Measurements from ENCODE around the gene XPNPEP3.

The XPNPEP3 gene

GRCh38 chr22:40951795-40952605, 95.1 kb downstream of the XPNPEP3 start:
- Histone ChIP-seq H4K5ac (ENCODE audit: low read length) (no peak overlapping the region), H2BK5ac (ENCODE audit: low read length) (peak overlapping the region; percentile 6), H3K27me3 (ENCODE audit: insufficient read depth, low read length, poor library complexity) (no peaks in the 10 kb centered on the region), H3K56ac (ENCODE audit: low read length) (peak overlapping the region; percentile 93), H2BK120ac (ENCODE audit: low read depth, low read length) (peak overlapping the region; percentile 76), H4K8ac (ENCODE audit: low read depth, low read length) (peak overlapping the region; percentile 95), H3K9ac (ENCODE audit: low read length) (peak overlapping the region; percentile 86), H2AK5ac (ENCODE audit: low read length) (peak overlapping the region; percentile 2), H3K4ac (ENCODE audit: low read depth, low read length) (peak overlapping the region; percentile 78), H3K79me1 (ENCODE audit: low read length) (peaks cover 5% of the 10 kb centered on the region), H2BK15ac (replicated peaks; ENCODE audit: low read depth) (no peak overlapping the region), H3K4me3 (ENCODE audit: low read length) (peak overlapping the region; percentile 84), H3K18ac (ENCODE audit: low read length) (peak overlapping the region; percentile 88), H3K79me2 (ENCODE audit: control insufficient read depth, insufficient read depth, low read length) (peaks cover 26% of the 10 kb centered on the region), H3K36me3 (ENCODE audit: control insufficient read depth, insufficient read depth, low read length) (no peaks in the 10 kb centered on the region), H3K27ac (ENCODE audit: low read depth, low read length) (peak overlapping the region; percentile 76), H3K4me2 (ENCODE audit: low read length) (peak overlapping the region; percentile 61), H3K23ac (ENCODE audit: low read length) (no peak overlapping the region), H3K4me1 (ENCODE audit: control insufficient read depth, low read depth, low read length) (no peaks in the 10 kb centered on the region)
- 100% methylated on average over 1 of the region's 21 CpGs for WGBS (ENCODE audit: extremely low coverage, insufficient coverage, low lambda C conversion rate)
- DNase-seq: no peak

- H3K4ac ChIP-seq (ENCODE audit: low read depth, low read length): no peak overlapping the region
- no CpG with 5 or more reads among the region's 2 CpGs for WGBS (ENCODE audit: extremely low coverage, insufficient coverage, low lambda C conversion rate)
- H4K5ac ChIP-seq (ENCODE audit: low read length): no peak overlapping the region
- peak; percentile 61 for DNase-seq
- H2BK15ac ChIP-seq (replicated peaks; ENCODE audit: low read depth): no peak overlapping the region
- H3K27ac ChIP-seq (ENCODE audit: low read depth, low read length): no peak overlapping the region
- peak overlapping the region; percentile 62 for H3K56ac ChIP-seq (ENCODE audit: low read length)
- H3K27me3 ChIP-seq (ENCODE audit: insufficient read depth, low read length, poor library complexity): no peaks in the 10 kb centered on the region
- H3K9ac ChIP-seq (ENCODE audit: low read length): peak overlapping the region; percentile 47
- no peak overlapping the region for H4K8ac ChIP-seq (ENCODE audit: low read depth, low read length)
- H3K79me1 ChIP-seq (ENCODE audit: low read length): peaks cover 5% of the 10 kb centered on the region
- no peak overlapping the region for H3K23ac ChIP-seq (ENCODE audit: low read length)
- H3K18ac ChIP-seq (ENCODE audit: low read length): no peak overlapping the region
- H3K4me1 ChIP-seq (ENCODE audit: control insufficient read depth, low read depth, low read length): no peaks in the 10 kb centered on the region
- H3K36me3 ChIP-seq (ENCODE audit: control insufficient read depth, insufficient read depth, low read length): no peaks in the 10 kb centered on the region
- no peak overlapping the region for H3K4me3 ChIP-seq (ENCODE audit: low read length)
- H3K79me2 ChIP-seq (ENCODE audit: control insufficient read depth, insufficient read depth, low read length): peaks cover 29% of the 10 kb centered on the region
- no peak overlapping the region for H2AK5ac ChIP-seq (ENCODE audit: low read length)
- no peak overlapping the region for H2BK5ac ChIP-seq (ENCODE audit: low read length)
- H2BK120ac ChIP-seq (ENCODE audit: low read depth, low read length): no peak overlapping the region
- H3K4me2 ChIP-seq (ENCODE audit: low read length): no peak overlapping the region
These were observed 96.5 kb downstream of the XPNPEP3 start for GRCh38 chr22:40953471-40953870.

- H2BK15ac ChIP-seq (replicated peaks; ENCODE audit: low read depth): no peak overlapping the region
- no peak overlapping the region for H2BK120ac ChIP-seq (ENCODE audit: low read depth, low read length)
- no peak overlapping the region for H3K18ac ChIP-seq (ENCODE audit: low read length)
- H3K4me1 ChIP-seq (ENCODE audit: control insufficient read depth, low read depth, low read length): no peaks in the 10 kb centered on the region
- H3K36me3 ChIP-seq (ENCODE audit: control insufficient read depth, insufficient read depth, low read length): no peaks in the 10 kb centered on the region
- H2BK5ac ChIP-seq (ENCODE audit: low read length): no peak overlapping the region
- H3K56ac ChIP-seq (ENCODE audit: low read length): no peak overlapping the region
- H3K9ac ChIP-seq (ENCODE audit: low read length): no peak overlapping the region
- no peak overlapping the region for H3K23ac ChIP-seq (ENCODE audit: low read length)
- H4K8ac ChIP-seq (ENCODE audit: low read depth, low read length): no peak overlapping the region
- no peaks in the 10 kb centered on the region for H3K27me3 ChIP-seq (ENCODE audit: insufficient read depth, low read length, poor library complexity)
- H3K27ac ChIP-seq (ENCODE audit: low read depth, low read length): no peak overlapping the region
- H2AK5ac ChIP-seq (ENCODE audit: low read length): no peak overlapping the region
- H3K79me2 ChIP-seq (ENCODE audit: control insufficient read depth, insufficient read depth, low read length): peaks cover 32% of the 10 kb centered on the region
- no peak for DNase-seq
- no peak overlapping the region for H4K5ac ChIP-seq (ENCODE audit: low read length)
- no peak overlapping the region for H3K4ac ChIP-seq (ENCODE audit: low read depth, low read length)
- WGBS (ENCODE audit: extremely low coverage, insufficient coverage, low lambda C conversion rate): no CpG with 5 or more reads among the region's 4 CpGs
- no peak overlapping the region for H3K4me2 ChIP-seq (ENCODE audit: low read length)
- H3K79me1 ChIP-seq (ENCODE audit: low read length): peaks cover 5% of the 10 kb centered on the region
- H3K4me3 ChIP-seq (ENCODE audit: low read length): no peak overlapping the region
These were observed 97.2 kb downstream of the XPNPEP3 start for GRCh38 chr22:40954113-40954512.

DNA sequence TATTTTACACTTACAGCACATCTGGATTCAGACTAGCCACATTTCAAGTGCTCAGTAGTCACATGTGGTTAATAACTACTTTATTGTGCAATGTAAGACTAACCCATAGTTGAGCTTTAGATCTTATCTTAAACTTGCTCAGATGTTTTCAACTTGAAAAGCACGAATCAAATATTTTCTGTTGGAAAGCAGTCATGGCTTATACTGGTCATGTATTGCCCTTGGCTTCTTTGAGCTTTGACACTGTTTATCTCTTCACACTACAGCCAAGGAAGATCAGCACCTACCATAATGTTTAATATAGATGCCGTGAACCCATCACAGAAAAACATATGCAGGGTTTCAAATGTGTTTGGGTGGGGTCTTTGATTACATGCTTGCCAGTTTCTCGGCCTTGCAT, 98.6 kb downstream of the XPNPEP3 start:
- DNase-seq: no peak

DNA sequence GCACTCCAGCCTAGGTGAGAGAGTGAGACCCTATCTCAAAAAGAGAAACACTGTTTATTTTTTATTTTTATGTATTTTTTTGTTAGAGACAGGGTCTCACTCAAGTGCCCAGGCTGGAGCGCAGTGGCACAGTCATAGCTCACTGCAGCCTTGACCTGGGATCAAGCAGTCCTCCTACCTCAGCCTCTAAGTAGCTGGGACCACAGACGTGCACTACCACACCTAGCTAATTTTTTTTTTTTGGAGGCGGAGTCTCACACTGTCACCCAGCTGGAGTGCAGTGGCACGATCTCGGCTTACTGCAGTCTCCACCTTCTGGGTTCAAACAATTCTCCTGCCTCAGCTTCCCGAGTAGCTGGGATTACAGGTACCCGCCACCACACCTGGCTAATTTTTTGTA, 100.7 kb downstream of the XPNPEP3 start:
- Histone ChIP-seq H3K27ac (ENCODE audit: low read depth, low read length) (no peak overlapping the region), H3K23ac (ENCODE audit: low read length) (no peak overlapping the region), H2AK5ac (ENCODE audit: low read length) (no peak overlapping the region), H3K4me1 (ENCODE audit: control insufficient read depth, low read depth, low read length) (no peaks in the 10 kb centered on the region), H3K79me1 (ENCODE audit: low read length) (peaks cover 5% of the 10 kb centered on the region), H3K9ac (ENCODE audit: low read length) (no peak overlapping the region), H4K8ac (ENCODE audit: low read depth, low read length) (no peak overlapping the region), H2BK5ac (ENCODE audit: low read length) (no peak overlapping the region), H3K36me3 (ENCODE audit: control insufficient read depth, insufficient read depth, low read length) (no peaks in the 10 kb centered on the region), H3K56ac (ENCODE audit: low read length) (no peak overlapping the region), H3K18ac (ENCODE audit: low read length) (no peak overlapping the region), H3K4me3 (ENCODE audit: low read length) (no peak overlapping the region), H3K79me2 (ENCODE audit: control insufficient read depth, insufficient read depth, low read length) (peaks cover 36% of the 10 kb centered on the region), H3K4me2 (ENCODE audit: low read length) (no peak overlapping the region), H2BK15ac (replicated peaks; ENCODE audit: low read depth) (no peak overlapping the region), H2BK120ac (ENCODE audit: low read depth, low read length) (no peak overlapping the region), H3K27me3 (ENCODE audit: insufficient read depth, low read length, poor library complexity) (no peaks in the 10 kb centered on the region), H3K4ac (ENCODE audit: low read depth, low read length) (no peak overlapping the region), H4K5ac (ENCODE audit: low read length) (no peak overlapping the region)
- WGBS (ENCODE audit: extremely low coverage, insufficient coverage, low lambda C conversion rate): no CpG with 5 or more reads among the region's 7 CpGs
- no peak for DNase-seq

More for the DNA sequence above, 98.6 kb downstream of the XPNPEP3 start:
- no peak overlapping the region for H4K5ac ChIP-seq (ENCODE audit: low read length)
- no peaks in the 10 kb centered on the region for H3K27me3 ChIP-seq (ENCODE audit: insufficient read depth, low read length, poor library complexity)
- H3K9ac ChIP-seq (ENCODE audit: low read length): no peak overlapping the region
- no peaks in the 10 kb centered on the region for H3K36me3 ChIP-seq (ENCODE audit: control insufficient read depth, insufficient read depth, low read length)
- H3K4me3 ChIP-seq (ENCODE audit: low read length): no peak overlapping the region
- no peaks in the 10 kb centered on the region for H3K4me1 ChIP-seq (ENCODE audit: control insufficient read depth, low read depth, low read length)
- H2BK5ac ChIP-seq (ENCODE audit: low read length): no peak overlapping the region
- H2BK120ac ChIP-seq (ENCODE audit: low read depth, low read length): no peak overlapping the region
- no peak overlapping the region for H2AK5ac ChIP-seq (ENCODE audit: low read length)
- H3K79me2 ChIP-seq (ENCODE audit: control insufficient read depth, insufficient read depth, low read length): peaks cover 37% of the 10 kb centered on the region
- H2BK15ac ChIP-seq (replicated peaks; ENCODE audit: low read depth): no peak overlapping the region
- no CpG with 5 or more reads among the region's 3 CpGs for WGBS (ENCODE audit: extremely low coverage, insufficient coverage, low lambda C conversion rate)
- H3K18ac ChIP-seq (ENCODE audit: low read length): no peak overlapping the region
- no peak overlapping the region for H4K8ac ChIP-seq (ENCODE audit: low read depth, low read length)
- H3K79me1 ChIP-seq (ENCODE audit: low read length): peaks cover 9% of the 10 kb centered on the region
- H3K56ac ChIP-seq (ENCODE audit: low read length): no peak overlapping the region
- no peak overlapping the region for H3K23ac ChIP-seq (ENCODE audit: low read length)
- H3K4me2 ChIP-seq (ENCODE audit: low read length): no peak overlapping the region
- H3K4ac ChIP-seq (ENCODE audit: low read depth, low read length): no peak overlapping the region
- H3K27ac ChIP-seq (ENCODE audit: low read depth, low read length): no peak overlapping the region
